Activated T-cell treated with anti-CD3 and anti-CD28 coated beads, Interleukin-2, amount 50 U/mL, for 24 hours (primary cell): ENCODE results near the gene GDPD5.
A peak's percentile ranks its signal among the peaks of the same experiment; 100 is the strongest.

Experiments
- DNase-seq: peaks from one replicate; pipeline ENCODE4 v3.0.0-alpha.2; 2020
- H3K27ac Mint-ChIP-seq: 2 replicates; pipeline ENCODE4 v1.8.0; 2020; ENCODE audit warnings: mild to moderate bottlenecking, mixed read lengths
- H3K27me3 Mint-ChIP-seq: 2 replicates; pipeline ENCODE4 v1.8.0; 2020; ENCODE audit warnings: mixed read lengths
- H3K36me3 Mint-ChIP-seq: 2 replicates; pipeline ENCODE4 v1.8.0; 2020; ENCODE audit warnings: low read depth, mixed read lengths
- H3K4me1 Mint-ChIP-seq: 2 replicates; pipeline ENCODE4 v1.8.0; 2020; ENCODE audit warnings: low read depth, mixed read lengths
- H3K4me3 Mint-ChIP-seq: 2 replicates; pipeline ENCODE4 v1.8.0; 2020; ENCODE audit warnings: mild to moderate bottlenecking, moderate library complexity, mixed read lengths
- H3K9me3 Mint-ChIP-seq: 2 replicates; pipeline ENCODE4 v1.8.0; 2020; ENCODE audit warnings: mixed read lengths

GDPD5 gene

GRCh38 chr11:75525433-75526191 is at the start of gene GDPD5:
TSS of gene GDPD5 (minus strand) at chr11:75525941. CDS start at chr11:75477735, 48,206 bp downstream.
- H3K9me3 Mint-ChIP-seq, result no peaks in the 10 kb centered on the region
- peak within 1 kb of the TSS; percentile 71 for H3K27ac Mint-ChIP-seq
- H3K4me1 Mint-ChIP-seq, result peaks cover 21% of the 10 kb centered on the region
- peak within 1 kb of the TSS; percentile 80 for H3K4me3 Mint-ChIP-seq
- DNase-seq, result peak; percentile 91
- H3K36me3 Mint-ChIP-seq, result no peaks in the 10 kb centered on the region
- no peaks in the 10 kb centered on the region for H3K27me3 Mint-ChIP-seq

GRCh38 chr11:75574698-75575602 is 49.2 kb upstream of the GDPD5 start:
- H3K4me3 Mint-ChIP-seq, result no peak overlapping the region
- H3K36me3 Mint-ChIP-seq, result peaks cover 29% of the 10 kb centered on the region
- H3K27me3 Mint-ChIP-seq, result no peaks in the 10 kb centered on the region
- no peaks in the 10 kb centered on the region for H3K9me3 Mint-ChIP-seq
- H3K27ac Mint-ChIP-seq, result no peak overlapping the region
- no peak for DNase-seq
- H3K4me1 Mint-ChIP-seq, result peaks cover 3% of the 10 kb centered on the region

DNA sequence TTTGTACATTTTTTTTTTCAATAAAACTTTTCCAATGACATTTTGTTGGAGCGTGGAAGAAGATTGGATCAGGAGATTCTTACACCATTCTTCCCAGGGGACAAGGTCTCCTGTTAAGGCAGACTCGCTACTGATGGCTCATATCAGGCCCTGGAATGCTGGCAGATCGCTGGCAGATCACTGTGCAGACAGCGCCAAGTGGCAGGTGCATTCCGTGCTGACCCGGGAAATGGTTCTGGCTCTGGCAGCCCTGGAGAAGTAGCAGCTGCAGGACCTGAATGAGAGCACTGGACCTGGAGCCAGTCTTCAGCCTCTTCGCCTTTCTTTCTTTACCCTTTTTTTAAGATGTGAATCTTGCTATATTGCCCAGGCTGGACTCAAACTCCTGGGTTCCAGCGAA is 47.0 kb upstream of the GDPD5 start:
- H3K4me1 Mint-ChIP-seq, result peaks cover 4% of the 10 kb centered on the region
- H3K9me3 Mint-ChIP-seq, result no peaks in the 10 kb centered on the region
- H3K36me3 Mint-ChIP-seq, result peaks cover 48% of the 10 kb centered on the region
- no peak overlapping the region for H3K27ac Mint-ChIP-seq
- H3K4me3 Mint-ChIP-seq, result no peak overlapping the region
- H3K27me3 Mint-ChIP-seq, result no peaks in the 10 kb centered on the region
- no peak for DNase-seq

- Mint-ChIP-seq H3K27ac (no peak overlapping the region), H3K36me3 (peaks cover 57% of the 10 kb centered on the region), H3K9me3 (no peaks in the 10 kb centered on the region), H3K27me3 (no peaks in the 10 kb centered on the region), H3K4me1 (peaks cover 4% of the 10 kb centered on the region), H3K4me3 (no peak overlapping the region)
- DNase-seq, result no peak
These were observed 45.9 kb upstream of the GDPD5 start for GRCh38 chr11:75571625-75572024.

DNA sequence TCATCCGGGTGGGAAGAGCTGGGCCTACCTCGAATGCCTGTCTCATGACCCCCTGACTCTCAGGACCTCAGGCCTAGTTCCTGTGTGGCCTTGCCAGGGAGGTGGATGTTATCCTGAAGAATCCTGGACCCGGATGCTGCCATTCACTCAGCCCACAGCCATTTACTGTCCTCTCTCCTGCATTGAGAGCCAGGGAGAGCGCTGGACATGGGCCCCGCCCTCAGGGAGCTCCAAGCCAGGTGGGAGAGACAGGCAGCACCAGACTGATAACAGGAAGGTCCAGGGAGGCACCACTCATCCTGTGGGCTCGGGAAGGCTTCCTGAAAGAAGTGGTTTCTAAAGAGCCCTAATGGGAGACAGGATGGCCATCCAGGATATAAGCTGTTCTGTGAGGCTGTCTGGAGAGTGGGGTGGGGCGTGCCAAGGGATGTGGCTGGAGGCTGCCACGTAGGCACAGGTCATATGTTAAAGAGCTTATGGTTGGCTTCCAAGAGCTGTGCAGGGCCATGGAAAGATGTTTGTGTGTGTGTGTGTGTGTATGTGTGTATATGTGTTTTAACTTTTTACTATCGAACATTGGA is 44.9 kb upstream of the GDPD5 start:
- DNase-seq, result no peak
- Mint-ChIP-seq H3K9me3 (no peaks in the 10 kb centered on the region), H3K4me3 (no peak overlapping the region), H3K36me3 (peaks cover 64% of the 10 kb centered on the region), H3K4me1 (peaks cover 5% of the 10 kb centered on the region), H3K27ac (no peak overlapping the region), H3K27me3 (no peaks in the 10 kb centered on the region)

GRCh38 chr11:75568616-75569219 is 43.0 kb upstream of the GDPD5 start:
- H3K9me3 Mint-ChIP-seq, result no peaks in the 10 kb centered on the region
- H3K4me3 Mint-ChIP-seq, result no peak overlapping the region
- H3K4me1 Mint-ChIP-seq, result peaks cover 22% of the 10 kb centered on the region
- peaks cover 64% of the 10 kb centered on the region for H3K36me3 Mint-ChIP-seq
- H3K27ac Mint-ChIP-seq, result no peak overlapping the region
- H3K27me3 Mint-ChIP-seq, result no peaks in the 10 kb centered on the region
- DNase-seq, result no peak

GRCh38 chr11:75567971-75568370 is 42.2 kb upstream of the GDPD5 start:
- no peak for DNase-seq
- H3K27ac Mint-ChIP-seq, result peak overlapping the region; percentile 59
- no peak overlapping the region for H3K4me3 Mint-ChIP-seq
- H3K4me1 Mint-ChIP-seq, result peaks cover 29% of the 10 kb centered on the region
- H3K27me3 Mint-ChIP-seq, result no peaks in the 10 kb centered on the region
- H3K9me3 Mint-ChIP-seq, result no peaks in the 10 kb centered on the region
- peaks cover 63% of the 10 kb centered on the region for H3K36me3 Mint-ChIP-seq

GRCh38 chr11:75566763-75567279 is 41.1 kb upstream of the GDPD5 start:
- Mint-ChIP-seq H3K27ac (peak overlapping the region; percentile 22), H3K36me3 (peaks cover 59% of the 10 kb centered on the region), H3K4me1 (peaks cover 36% of the 10 kb centered on the region), H3K9me3 (no peaks in the 10 kb centered on the region), H3K27me3 (no peaks in the 10 kb centered on the region), H3K4me3 (no peak overlapping the region)
- no peak for DNase-seq

GRCh38 chr11:75565916-75566762 is 40.4 kb upstream of the GDPD5 start:
- peak overlapping the region; percentile 62 for H3K27ac Mint-ChIP-seq
- H3K4me1 Mint-ChIP-seq, result peaks cover 42% of the 10 kb centered on the region
- no peaks in the 10 kb centered on the region for H3K9me3 Mint-ChIP-seq
- DNase-seq, result no peak
- peaks cover 53% of the 10 kb centered on the region for H3K36me3 Mint-ChIP-seq
- H3K27me3 Mint-ChIP-seq, result no peaks in the 10 kb centered on the region
- no peak overlapping the region for H3K4me3 Mint-ChIP-seq

DNA sequence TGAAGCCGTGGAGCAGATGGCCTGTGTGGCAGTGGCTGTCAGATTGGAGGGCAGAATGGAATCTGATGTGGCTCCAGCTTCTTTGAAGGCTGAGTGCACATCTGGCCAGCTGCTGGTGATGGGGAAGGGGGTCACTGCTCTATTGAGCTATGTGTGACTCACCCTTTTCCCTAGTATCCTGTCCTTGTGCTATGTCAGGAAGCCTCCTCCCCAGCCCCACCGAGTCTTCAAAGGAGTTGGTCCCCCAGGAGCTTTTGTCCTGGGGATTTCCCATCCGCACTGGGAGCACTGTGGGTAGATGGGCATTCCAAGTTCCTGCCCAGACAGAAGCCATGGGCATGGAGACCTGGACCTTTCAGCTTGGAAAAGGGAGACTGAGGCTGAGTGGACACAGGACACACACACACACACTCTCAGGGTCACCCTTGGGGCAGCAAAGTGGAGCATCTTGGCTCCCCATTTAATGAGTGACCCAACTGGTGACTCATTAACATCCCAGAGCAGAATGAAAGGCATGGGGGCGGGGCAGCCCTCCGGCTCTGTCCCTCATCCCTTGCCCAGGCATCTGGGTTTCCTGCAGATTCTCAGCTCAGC is 39.6 kb upstream of the GDPD5 start:
- Mint-ChIP-seq H3K27me3 (no peaks in the 10 kb centered on the region), H3K36me3 (peaks cover 46% of the 10 kb centered on the region), H3K9me3 (no peaks in the 10 kb centered on the region), H3K27ac (peak overlapping the region; percentile 62), H3K4me1 (peaks cover 48% of the 10 kb centered on the region), H3K4me3 (no peak overlapping the region)
- DNase-seq, result no peak

- H3K27ac Mint-ChIP-seq, result peak overlapping the region; percentile 95
These were observed 38.3 kb upstream of the GDPD5 start for GRCh38 chr11:75563978-75564552.

DNA sequence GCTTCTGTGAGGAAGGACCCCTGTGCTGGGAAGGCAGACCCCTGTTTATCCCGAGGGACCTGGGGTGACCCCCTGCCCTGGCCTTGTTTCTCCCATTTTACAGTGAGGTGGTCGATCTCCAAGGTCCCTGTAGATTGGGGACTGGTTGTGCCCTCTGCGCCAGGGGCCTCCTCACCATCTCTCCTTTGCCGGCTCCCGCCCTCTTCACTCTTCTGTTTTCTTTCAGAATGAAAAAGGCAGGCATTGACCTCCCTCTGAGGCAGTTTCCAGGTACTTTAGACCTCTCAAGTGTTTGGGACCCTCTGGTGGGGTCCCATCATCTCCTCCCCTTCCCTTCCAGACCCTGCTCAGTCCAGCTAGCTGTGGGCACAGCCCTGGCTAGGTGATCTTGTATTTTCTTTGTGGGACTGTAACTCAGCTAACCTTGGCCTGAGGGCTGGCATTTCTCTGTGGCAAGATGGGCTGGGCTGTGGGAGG is 37.8 kb upstream of the GDPD5 start:
- H3K27ac Mint-ChIP-seq, result peak overlapping the region; percentile 95
- H3K4me3 Mint-ChIP-seq, result peak overlapping the region; percentile 88
- peaks cover 48% of the 10 kb centered on the region for H3K4me1 Mint-ChIP-seq
- no peak for DNase-seq
- H3K36me3 Mint-ChIP-seq, result peaks cover 31% of the 10 kb centered on the region
- no peaks in the 10 kb centered on the region for H3K27me3 Mint-ChIP-seq
- no peaks in the 10 kb centered on the region for H3K9me3 Mint-ChIP-seq

More at GRCh38 chr11:75563978-75564552, 38.3 kb upstream of the GDPD5 start:
- Mint-ChIP-seq H3K9me3 (no peaks in the 10 kb centered on the region), H3K27me3 (no peaks in the 10 kb centered on the region), H3K36me3 (peaks cover 37% of the 10 kb centered on the region), H3K4me1 (peaks cover 48% of the 10 kb centered on the region), H3K4me3 (peak overlapping the region; percentile 88)
- no peak for DNase-seq
